PC-9 (cell line): ENCODE results near the gene TBCD. TPM values are rescaled to one million over a fixed set of nuclear protein-coding genes. Genes with fewer than 3 reads are reported as not detected.
"Not testable (repeated sequence)": the region's sequence is repeated elsewhere in the genome, so short reads cannot be mapped to it uniquely, and the experiment has no call there.

ENCODE experiments used
- BruUV-seq: library from RNA; stranded (reverse); fragments of 400-500 nt; replicated peaks from 2 replicates; lab custom pipeline; 2021; lab: Mats Ljungman, UMichigan
- CTCF ChIA-PET: fragments of 300-600 bp; sonication (Branson Sonifier 250); formaldehyde crosslinking; loops from one replicate; lab custom pipeline; 2022; ENCODE audit warnings: antibody characterized with exemption; lab: Charles Lee
- POLR2A ChIA-PET: fragments of 300-600 bp; sonication (Branson Sonifier 250); formaldehyde crosslinking; loops from one replicate; lab custom pipeline; 2022; ENCODE audit warnings: antibody characterized with exemption; ENCODE audit not compliant: unreplicated experiment; lab: Charles Lee
- DNase-seq, 2 experiments: peaks; one replicate each; pipeline versions ENCODE4 v3.0.0 to v3.0.0-alpha.2; 2015 to 2022; ENCODE audit warnings: mixed read lengths in 1 of 2
- H2AFZ ChIP-seq: fragments of 200-600 bp; sonication (generic); 2 replicates; pipeline ENCODE4 v1.8.1; 2017; ENCODE audit warnings: antibody characterized with exemption
- H3F3A ChIP-seq: fragments of 200-600 bp; sonication (generic); 2 replicates; pipeline ENCODE4 v1.8.1; 2017; ENCODE audit warnings: antibody characterized with exemption, mild to moderate bottlenecking, low read depth; ENCODE audit not compliant: insufficient read depth
- H3K27ac ChIP-seq: fragments of 200-600 bp; sonication (generic); 2 replicates; pipeline ENCODE4 v1.6.1; 2016; ENCODE audit warnings: mixed run types
- H3K27me3 ChIP-seq: fragments of 200-600 bp; sonication (generic); 2 replicates; pipeline ENCODE4 v1.6.1; 2016; ENCODE audit warnings: low read depth, mixed run types; ENCODE audit not compliant: insufficient read depth
- H3K36me3 ChIP-seq: fragments of 200-600 bp; sonication (generic); 2 replicates; pipeline ENCODE4 v1.6.1; 2016; ENCODE audit warnings: low read depth, mixed run types
- H3K4me1 ChIP-seq: fragments of 200-600 bp; sonication (generic); replicated peaks from 2 replicates; pipeline ENCODE4 v1.6.1; 2016; ENCODE audit warnings: mixed run types; ENCODE audit not compliant: insufficient read depth
- H3K4me2 ChIP-seq: fragments of 200-600 bp; sonication (generic); 2 replicates; pipeline ENCODE4 v1.6.1; 2017; ENCODE audit warnings: mixed run types
- H3K4me3 ChIP-seq: fragments of 200-600 bp; sonication (generic); 2 replicates; pipeline ENCODE4 v1.6.1; 2016; ENCODE audit warnings: mixed run types
- H3K79me2 ChIP-seq: fragments of 200-600 bp; sonication (generic); 2 replicates; pipeline ENCODE4 v1.6.1; 2017; ENCODE audit warnings: low read depth, mixed run types
- H3K9me2 ChIP-seq: fragments of 200-600 bp; sonication (generic); 2 replicates; pipeline ENCODE4 v1.8.1; 2017; ENCODE audit warnings: mild to moderate bottlenecking; ENCODE audit not compliant: insufficient read depth
- H3K9me3 ChIP-seq: fragments of 200-600 bp; sonication (generic); 2 replicates; pipeline ENCODE4 v1.8.1; 2016; ENCODE audit warnings: low read depth; ENCODE audit not compliant: insufficient read depth
- H4K20me1 ChIP-seq: fragments of 200-600 bp; sonication (generic); 2 replicates; pipeline ENCODE4 v1.8.1; 2017; ENCODE audit not compliant: insufficient read depth
- EZH2 ChIP-seq: fragments of 200-600 bp; sonication (generic); IDR thresholded peaks from 2 replicates; pipeline ENCODE4 v1.8.0; 2017; ENCODE audit warnings: antibody characterized with exemption, low read depth
- intact Hi-C: fragments of 100-400 bp; cut with micrococcal nuclease; formaldehyde crosslinking; loops from one replicate; pipeline ENCODE4 v1.10.0; 2022; ENCODE audit not compliant: unreplicated experiment
- total RNA-seq: library from RNA; stranded (reverse); gene quantifications from 2 replicates; pipeline ENCODE4 v1.2.3, GENCODE V29; 2021
- TF ChIP-seq, protein P1 (sequence below): fragments of 200-600 bp; sonication (generic); conservative IDR thresholded peaks from 2 replicates; pipeline ENCODE4 v1.6.1; 2017; ENCODE audit warnings: mixed run types, antibody characterized with exemption, mild to moderate bottlenecking, moderate library complexity

The TBCD gene
- total RNA-seq, 1 experiment from 2014 or later, result 115 TPM

DNA sequence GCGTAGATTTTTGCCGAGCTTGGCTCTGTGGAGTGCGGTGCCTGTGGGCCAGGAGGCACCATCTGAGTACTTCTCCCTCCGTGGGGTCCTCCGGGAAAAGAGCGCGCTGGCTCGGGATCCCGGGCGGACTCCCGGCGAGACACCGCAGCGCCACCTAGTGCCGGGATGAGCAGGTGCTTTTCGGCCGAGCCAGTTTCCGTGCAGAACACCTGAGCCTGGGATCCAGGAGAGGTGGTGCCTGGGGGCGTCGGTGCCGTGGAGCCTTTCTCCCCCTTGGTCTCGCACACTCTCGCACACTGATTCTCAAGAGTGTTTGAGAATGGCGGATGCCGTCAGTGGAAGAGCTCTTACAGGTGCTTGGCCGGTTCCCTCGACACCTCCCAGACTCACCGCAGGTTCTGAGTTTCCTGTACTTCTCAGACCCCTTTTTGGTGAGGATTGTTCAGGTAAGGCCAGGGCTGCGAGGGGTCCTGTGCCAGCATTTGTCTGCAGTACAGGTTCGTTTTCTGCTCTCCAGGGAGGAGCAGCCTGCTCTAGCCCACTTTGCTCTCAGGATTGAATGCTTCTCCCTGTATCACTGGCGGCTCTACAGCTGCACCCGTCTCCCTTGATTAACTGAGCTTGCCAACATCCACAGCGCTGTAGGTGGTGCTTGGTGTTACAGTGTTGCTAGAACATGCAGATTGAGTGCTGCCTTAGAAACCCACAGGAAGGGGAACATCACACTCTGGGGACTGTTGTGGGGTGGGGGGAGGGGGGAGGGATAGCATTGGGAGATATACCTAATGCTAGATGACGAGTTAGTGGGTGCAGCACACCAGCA, 23.3 kb downstream of the TBCD start:
- Histone ChIP-seq H3F3A (no peaks in the 10 kb centered on the region), H3K4me2 (no peak overlapping the region), H3K4me1 (no peaks in the 10 kb centered on the region), H3K4me3 (no peak overlapping the region), H2AFZ (no peak overlapping the region), H3K9me2 (no peaks in the 10 kb centered on the region), H3K9me3 (no peaks in the 10 kb centered on the region), H3K79me2 (no peaks in the 10 kb centered on the region), H3K27ac (no peak overlapping the region), H4K20me1 (no peaks in the 10 kb centered on the region), H3K36me3 (no peaks in the 10 kb centered on the region), H3K27me3 (no peaks in the 10 kb centered on the region)
- no peak for TF ChIP-seq EZH2
- TF ChIP-seq, protein P1, sequence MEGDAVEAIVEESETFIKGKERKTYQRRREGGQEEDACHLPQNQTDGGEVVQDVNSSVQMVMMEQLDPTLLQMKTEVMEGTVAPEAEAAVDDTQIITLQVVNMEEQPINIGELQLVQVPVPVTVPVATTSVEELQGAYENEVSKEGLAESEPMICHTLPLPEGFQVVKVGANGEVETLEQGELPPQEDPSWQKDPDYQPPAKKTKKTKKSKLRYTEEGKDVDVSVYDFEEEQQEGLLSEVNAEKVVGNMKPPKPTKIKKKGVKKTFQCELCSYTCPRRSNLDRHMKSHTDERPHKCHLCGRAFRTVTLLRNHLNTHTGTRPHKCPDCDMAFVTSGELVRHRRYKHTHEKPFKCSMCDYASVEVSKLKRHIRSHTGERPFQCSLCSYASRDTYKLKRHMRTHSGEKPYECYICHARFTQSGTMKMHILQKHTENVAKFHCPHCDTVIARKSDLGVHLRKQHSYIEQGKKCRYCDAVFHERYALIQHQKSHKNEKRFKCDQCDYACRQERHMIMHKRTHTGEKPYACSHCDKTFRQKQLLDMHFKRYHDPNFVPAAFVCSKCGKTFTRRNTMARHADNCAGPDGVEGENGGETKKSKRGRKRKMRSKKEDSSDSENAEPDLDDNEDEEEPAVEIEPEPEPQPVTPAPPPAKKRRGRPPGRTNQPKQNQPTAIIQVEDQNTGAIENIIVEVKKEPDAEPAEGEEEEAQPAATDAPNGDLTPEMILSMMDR, result peak; percentile 59
- peak in 1 of 2 experiments; percentile 64 for DNase-seq
- BruUV-seq, result no TSS peak
- ChIA-PET POLR2A (no interaction called here), CTCF (interaction anchor here (0.5 kb wide), 1 partner anchor 296 kb away, joined by 3 read pairs; no protein-coding TSS in a partner anchor)
- intact Hi-C loops, result no loop called here

DNA sequence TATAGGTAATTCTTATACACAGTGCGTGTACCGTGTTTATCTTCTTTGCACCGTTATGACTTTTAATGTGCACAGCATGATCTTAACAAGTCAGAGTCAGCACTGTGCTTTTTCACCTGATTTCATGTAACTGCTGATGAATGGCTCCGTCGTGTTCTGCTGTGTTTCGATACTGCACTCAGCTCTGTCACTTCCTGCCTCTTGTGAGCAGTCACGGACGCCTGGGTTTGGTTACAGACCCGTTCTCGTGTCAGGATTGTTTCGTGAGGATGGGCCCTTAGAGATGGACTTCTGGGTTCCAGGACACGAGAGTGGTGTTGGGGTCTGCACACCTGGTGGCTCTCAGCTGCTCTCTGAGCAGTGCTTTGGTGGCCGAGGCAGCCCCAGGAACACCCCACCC, 24.6 kb downstream of the TBCD start:
- no peak overlapping the region for H2AFZ ChIP-seq

DNA sequence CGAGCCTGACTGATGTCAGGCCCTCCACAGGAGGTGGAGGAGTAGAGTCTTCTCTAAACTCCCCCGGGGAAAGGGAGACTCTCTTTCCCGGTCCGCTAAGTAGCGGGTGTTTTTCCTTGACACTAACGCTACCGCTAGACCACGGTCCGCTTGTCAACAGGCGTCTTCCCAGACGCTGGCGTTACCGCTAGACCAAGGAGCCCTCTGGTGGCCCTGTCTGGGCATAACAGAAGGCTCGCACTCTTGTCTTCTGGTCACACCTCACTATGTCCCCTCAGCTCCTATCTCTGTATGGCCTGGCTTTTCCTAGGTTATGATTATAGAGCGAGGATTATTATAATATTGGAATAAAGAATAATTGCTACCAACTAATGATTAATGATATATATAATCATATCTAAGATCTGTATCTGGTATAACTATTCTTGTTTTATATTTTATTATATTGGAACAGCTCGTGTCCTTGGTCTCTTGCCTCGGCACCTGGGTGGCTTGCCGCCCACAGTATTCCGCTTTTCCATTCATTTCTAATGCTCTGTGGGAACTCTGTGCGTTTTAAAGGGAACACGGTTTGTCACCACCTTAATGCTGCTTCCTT, 26.0 kb downstream of the TBCD start:
- H2AFZ ChIP-seq, intact Hi-C loops: not testable (repeated sequence)

More for the DNA sequence above, 24.6 kb downstream of the TBCD start:
- H3K27me3 ChIP-seq, result no peaks in the 10 kb centered on the region
- H3K36me3 ChIP-seq, result no peaks in the 10 kb centered on the region
- no peak overlapping the region for H3K4me3 ChIP-seq
- no peak overlapping the region for H3K4me2 ChIP-seq
- no peaks in the 10 kb centered on the region for H3K4me1 ChIP-seq
- intact Hi-C loops, result no loop called here
- CTCF ChIA-PET, result no interaction called here
- H3F3A ChIP-seq, result no peaks in the 10 kb centered on the region
- no TSS peak for BruUV-seq
- H3K9me3 ChIP-seq, result no peaks in the 10 kb centered on the region
- no peak overlapping the region for H3K27ac ChIP-seq
- H3K79me2 ChIP-seq, result no peaks in the 10 kb centered on the region
- H4K20me1 ChIP-seq, result no peaks in the 10 kb centered on the region
- POLR2A ChIA-PET, result no interaction called here
- H3K9me2 ChIP-seq, result no peaks in the 10 kb centered on the region
- no peak for DNase-seq
- no peak for TF ChIP-seq EZH2
- TF ChIP-seq, protein P1, result no peak

More for the DNA sequence above, 26.0 kb downstream of the TBCD start:
- H3K79me2 ChIP-seq, H3K4me3 ChIP-seq, H3K4me2 ChIP-seq, H3K4me1 ChIP-seq, H3F3A ChIP-seq, BruUV-seq, H3K27me3 ChIP-seq, H3K27ac ChIP-seq, DNase-seq, H3K36me3 ChIP-seq, H3K9me3 ChIP-seq, H3K9me2 ChIP-seq, POLR2A ChIA-PET, CTCF ChIA-PET, H4K20me1 ChIP-seq: not testable (repeated sequence)
- TF ChIP-seq, protein P1, result 0 out of 2 replicates have a peak, but pooled peaks have one; percentile 19
